ENCODE data around the gene LACTBL1.

Gene LACTBL1

DNA sequence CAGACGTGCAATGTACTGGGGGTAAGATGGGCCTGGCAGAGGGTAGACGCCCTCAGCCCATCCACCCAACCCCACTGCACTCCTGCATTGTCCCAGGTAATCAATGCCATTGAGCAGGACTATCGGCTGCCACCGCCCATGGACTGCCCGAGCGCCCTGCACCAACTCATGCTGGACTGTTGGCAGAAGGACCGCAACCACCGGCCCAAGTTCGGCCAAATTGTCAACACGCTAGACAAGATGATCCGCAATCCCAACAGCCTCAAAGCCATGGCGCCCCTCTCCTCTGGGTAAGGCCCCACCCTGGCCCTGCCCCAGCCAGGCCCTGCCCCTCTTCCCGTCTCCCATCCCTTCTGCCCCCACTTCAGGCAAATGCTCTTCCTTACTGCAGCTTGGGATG is 62.4 kb downstream of the LACTBL1 start:
- no peak for DNase-seq

DNA sequence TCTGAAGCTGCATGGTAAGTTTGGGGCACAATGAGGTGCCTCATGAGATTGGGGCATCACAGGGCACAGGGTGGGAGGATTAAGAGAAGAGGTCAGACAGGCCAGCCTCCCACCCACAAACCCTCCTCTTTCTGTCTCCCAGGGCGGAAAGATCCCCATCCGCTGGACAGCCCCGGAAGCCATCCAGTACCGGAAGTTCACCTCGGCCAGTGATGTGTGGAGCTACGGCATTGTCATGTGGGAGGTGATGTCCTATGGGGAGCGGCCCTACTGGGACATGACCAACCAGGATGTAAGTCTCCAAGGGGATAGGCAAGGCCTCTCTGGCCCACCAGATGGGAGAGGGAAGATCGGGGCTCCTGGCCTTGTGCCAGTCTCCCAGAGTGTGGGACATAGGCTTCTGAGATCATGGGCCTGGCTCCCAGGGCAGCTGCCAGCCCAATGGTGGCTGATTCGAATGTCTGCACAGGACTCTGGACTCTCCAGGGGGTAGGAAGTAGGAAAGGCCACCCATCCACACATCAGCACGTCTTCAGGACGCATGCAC is 63.7 kb downstream of the LACTBL1 start:
- no peak for DNase-seq

DNA sequence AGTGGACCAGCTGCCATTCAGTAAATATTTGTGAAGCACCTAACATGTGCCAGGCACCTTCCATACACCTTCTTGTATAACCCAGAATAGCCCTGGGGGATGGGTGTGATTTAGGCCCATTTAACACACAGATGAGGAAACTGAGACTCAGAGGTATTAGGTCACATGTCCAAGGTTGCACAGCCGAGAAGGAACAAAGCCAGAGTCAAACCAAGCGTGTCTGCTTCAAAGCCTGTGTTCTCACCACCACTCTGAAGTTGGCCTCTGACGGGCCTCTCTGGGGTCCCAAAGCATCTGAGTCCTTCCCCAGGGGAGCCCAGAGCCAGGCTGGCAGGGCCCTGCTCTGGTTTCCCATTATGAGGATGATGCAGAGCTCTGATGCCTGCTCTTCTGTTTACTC is 65.1 kb downstream of the LACTBL1 start:
- no peak for DNase-seq

DNA sequence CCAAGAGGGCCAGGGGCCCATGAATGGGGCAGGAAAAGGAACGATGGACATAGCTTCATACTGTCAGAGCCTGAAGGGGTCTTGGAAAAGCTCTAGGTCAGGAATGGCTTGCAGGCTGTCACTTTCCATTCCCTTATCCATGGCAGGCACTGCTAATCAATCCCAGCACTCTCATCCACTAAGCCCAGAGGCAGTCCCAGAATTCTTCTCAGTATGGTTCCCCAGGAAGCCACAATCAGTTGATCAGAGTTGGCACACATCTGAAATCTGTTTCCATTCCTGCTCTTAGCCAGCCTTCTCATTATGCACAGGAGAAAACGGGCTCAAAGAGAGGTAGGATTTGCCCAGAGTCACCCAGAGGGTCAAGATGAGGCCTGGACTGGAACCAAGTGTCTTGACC is 65.7 kb downstream of the LACTBL1 start:
- DNase-seq, result no peak

DNA sequence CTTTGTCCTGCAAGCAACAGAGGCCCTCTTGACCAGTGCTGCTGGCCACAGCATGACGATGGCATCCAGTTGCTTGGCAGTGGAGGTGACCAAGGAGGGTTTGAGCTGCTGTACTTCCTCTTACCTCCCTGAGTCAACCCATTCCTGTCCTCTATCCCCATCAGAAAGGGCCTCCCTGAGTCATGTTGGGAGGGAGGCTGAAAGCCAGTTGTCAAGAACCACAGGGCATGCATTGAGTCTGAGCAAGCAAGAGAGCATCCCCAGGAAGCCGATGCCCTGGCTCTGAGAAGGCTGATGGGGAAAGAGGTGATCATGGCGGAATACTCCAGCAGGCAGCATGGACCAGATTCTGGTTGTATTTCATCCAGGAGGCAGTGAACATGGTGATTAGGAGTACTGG is 69.6 kb downstream of the LACTBL1 start:
- peak; percentile 38 for DNase-seq
